OCI-LY7 (cell line): Measurements from ENCODE around the gene LONP2.

Experiments
- EZH2phosphoT487 ChIP-seq: fragments of 200-600 bp; sonication (generic); IDR thresholded peaks from 2 replicates; pipeline ENCODE4 v1.6.1; 2018; ENCODE audit warnings: low read depth, borderline replicate concordance, mild to moderate bottlenecking, mixed run types, antibody characterized with exemption, low read length, moderate library complexity, mixed read lengths
- TF ChIP-seq, protein P1 (sequence below): fragments of 200-600 bp; sonication (generic); conservative IDR thresholded peaks from 2 replicates; pipeline ENCODE4 v1.5.1; 2014; ENCODE audit warnings: mild to moderate bottlenecking, antibody characterized with exemption, low read length, moderate library complexity, mixed read lengths

DNA sequence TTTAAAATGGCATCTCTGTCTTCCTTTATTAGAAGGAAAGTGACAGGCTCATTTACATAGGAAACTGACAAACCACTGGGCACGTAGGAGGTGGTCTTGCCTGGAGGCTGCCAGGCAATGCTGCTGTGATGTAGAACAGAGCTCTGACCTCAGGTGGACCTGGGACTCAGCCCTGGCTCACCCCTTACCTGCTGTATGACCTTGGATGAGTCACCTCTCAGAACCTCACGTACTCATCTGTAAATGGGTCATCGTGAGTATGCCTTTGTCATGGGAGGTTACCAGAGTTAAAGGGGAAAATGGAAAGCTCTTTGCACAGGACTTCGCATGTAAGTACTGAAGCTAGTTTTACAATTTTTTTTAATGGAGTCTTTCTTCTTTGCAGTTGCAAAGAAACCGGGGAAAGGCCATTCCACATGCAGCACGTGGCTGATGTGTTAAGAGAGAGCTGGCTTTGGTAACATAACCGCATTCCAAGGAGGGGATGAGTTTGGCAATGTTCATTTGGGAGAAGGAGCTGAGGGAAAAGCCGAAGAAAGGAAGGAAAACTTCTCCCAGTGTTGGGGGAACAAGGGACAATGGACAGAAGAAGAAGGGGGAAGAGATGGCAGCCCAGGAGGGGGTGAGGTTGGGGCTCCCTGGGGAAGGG, 37.4 kb upstream of the LONP2 start:
- TF ChIP-seq, protein P1, sequence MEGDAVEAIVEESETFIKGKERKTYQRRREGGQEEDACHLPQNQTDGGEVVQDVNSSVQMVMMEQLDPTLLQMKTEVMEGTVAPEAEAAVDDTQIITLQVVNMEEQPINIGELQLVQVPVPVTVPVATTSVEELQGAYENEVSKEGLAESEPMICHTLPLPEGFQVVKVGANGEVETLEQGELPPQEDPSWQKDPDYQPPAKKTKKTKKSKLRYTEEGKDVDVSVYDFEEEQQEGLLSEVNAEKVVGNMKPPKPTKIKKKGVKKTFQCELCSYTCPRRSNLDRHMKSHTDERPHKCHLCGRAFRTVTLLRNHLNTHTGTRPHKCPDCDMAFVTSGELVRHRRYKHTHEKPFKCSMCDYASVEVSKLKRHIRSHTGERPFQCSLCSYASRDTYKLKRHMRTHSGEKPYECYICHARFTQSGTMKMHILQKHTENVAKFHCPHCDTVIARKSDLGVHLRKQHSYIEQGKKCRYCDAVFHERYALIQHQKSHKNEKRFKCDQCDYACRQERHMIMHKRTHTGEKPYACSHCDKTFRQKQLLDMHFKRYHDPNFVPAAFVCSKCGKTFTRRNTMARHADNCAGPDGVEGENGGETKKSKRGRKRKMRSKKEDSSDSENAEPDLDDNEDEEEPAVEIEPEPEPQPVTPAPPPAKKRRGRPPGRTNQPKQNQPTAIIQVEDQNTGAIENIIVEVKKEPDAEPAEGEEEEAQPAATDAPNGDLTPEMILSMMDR = no peak
- no peak for TF ChIP-seq EZH2phosphoT487
